ENCODE data around the gene PNP. TPM values are rescaled to one million over a fixed set of nuclear protein-coding genes. Genes with fewer than 3 reads are reported as not detected.
"Not testable (repeated sequence)": the region's sequence is repeated elsewhere in the genome, so short reads cannot be mapped to it uniquely, and the experiment has no call there.

The PNP gene
- polyA plus RNA-seq, 3 donors, result 17.0 to 182 (median 41.7) TPM

DNA sequence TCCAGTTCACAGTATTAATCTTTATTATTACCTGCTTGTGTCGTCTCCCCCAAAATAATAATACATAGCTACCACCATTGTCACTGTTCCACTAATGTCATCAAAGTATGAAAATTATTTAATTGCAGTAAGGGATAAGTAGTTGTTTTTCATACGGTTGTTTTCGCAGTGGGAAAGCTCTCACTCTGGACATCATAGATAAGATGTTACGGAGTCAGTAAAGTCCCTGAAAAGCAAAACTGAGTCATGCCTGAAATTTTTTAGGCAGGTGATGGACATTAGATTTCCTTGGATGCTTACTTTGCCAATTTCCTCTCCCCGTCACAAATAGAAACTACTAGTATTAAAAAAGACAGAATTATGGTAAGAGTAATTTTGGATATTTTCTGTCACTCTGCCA is 13.2 kb downstream of the PNP start:
- 84 to 91% (median 86%) methylated on average over 5 of the region's 5 CpGs for WGBS, 3 donors
- no peak overlapping the region for H3K27ac ChIP-seq (ENCODE audit: low read depth, low read length)

DNA sequence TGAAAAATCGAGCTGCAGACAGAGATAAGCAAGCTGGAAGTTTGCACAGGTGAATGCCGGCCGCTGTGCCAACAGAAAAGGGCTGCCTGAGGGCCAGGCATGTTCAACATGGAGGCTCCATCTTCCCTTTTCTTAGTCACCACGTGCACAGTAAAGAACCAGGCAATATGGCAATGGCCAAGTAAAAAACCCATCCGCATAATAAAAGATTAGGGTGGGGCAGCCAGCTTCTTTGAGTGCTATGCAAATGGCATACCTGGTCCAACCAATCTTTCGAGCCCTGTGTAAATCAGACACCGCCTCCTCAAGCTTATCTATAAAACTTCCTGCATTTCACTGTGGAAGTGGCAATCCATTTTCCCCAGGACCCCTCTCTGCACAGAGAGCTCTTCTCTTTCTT is 16.7 kb downstream of the PNP start:
- 51 to 74% (median 70%) methylated on average over 7 of the region's 7 CpGs for WGBS, 3 donors
- no peak overlapping the region for H3K27ac ChIP-seq (ENCODE audit: low read depth, low read length)

DNA sequence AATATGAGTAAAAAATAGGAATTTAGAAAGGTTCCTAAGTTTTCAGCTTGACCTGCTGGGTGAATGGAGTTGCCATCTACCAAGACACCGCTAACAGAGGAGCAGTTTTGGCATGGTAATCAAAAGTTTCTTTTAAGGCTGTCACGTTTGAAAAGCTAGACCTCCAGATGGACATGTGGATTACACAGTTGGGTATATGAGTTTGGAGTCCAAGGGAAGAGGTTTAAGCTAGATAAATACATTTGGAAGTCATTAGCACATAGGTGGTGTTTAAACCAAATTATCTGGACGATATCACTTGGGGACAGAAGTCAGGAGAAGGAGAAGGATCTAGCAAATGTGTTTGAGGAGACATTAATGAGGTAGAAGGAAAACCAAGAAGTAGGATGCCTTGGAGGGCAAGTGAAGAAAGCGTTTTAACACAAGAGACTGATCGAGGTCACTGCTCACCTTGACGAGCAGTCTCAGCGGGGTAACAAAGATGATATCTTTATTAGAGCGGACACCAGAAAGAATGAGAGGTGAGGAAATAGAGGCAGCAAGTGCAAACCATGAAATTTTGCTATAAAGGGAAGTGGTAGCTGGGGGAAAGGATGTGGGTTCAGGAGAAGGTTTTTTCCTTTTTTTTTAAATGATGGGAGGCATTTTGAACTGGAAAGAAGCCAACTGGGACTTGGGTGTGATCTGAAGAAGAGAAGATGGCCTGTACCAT is 17.6 kb downstream of the PNP start:
- no peak overlapping the region for H3K27ac ChIP-seq (ENCODE audit: low read depth, low read length)
- WGBS, 3 donors, result 55 to 86% (median 63%) methylated on average over 8 of the region's 8 CpGs

DNA sequence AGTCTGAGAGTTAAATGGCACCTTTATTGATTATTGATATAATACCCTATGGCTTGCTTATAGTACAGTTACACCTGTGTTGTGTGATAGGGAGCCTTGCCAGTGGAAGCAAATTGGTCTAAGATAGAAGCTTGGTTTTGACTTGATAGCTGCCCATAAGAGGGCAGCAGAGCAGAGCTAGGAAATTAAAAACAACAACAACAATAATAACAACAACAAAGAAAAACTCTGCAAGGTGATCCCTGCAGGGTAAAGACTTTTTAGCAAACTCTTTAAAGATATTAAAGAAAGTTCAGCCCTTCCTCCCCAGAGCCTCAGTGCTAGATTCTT is 18.2 kb downstream of the PNP start:
- no peak overlapping the region for H3K27ac ChIP-seq (ENCODE audit: low read depth, low read length)

DNA sequence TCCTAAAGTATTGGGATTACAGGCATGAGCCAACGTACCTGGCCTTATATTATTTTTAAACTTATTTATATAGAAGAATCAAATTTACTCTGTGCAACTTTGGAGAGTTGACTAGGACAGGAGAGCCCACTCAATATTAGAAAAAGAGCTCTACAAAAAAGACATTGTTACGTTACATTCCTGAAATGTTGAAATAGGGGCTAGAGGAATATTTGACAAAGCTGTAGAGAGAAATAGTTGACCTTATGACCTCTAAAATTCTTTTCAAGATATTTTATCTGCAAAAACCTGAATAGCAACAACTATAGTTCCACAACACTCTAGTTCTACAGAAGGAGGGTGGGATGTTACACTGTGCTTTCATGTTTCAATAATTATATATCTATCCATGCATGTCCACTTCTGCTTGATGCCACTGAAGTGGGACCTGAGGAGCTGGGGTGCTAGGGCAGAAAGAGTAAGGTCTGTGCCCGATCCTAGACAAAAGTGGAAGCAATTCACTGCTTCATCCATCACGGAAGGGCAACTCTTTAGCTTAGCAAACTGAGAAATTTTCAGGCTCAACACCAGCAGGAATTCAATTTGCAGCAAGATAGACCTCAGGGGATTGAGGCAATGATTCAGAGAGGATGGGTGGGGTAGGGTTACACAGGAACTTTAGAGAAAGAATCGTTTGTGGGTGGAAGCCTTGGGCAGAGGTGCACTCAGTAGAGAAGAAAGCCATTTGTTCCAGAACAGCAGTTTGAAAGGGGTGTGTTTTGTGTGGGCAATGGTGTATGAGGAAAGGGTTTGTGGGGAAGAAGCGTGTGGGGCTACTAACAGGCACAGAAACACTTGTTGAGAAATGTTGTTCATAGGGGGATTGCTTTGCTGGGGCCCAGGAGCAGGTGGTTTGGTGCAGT is 20.1 kb downstream of the PNP start:
- no peak overlapping the region for H3K27ac ChIP-seq (ENCODE audit: low read depth, low read length)
- WGBS, 3 donors, result 39 to 48% (median 47%) methylated on average over 6 of the region's 6 CpGs

DNA sequence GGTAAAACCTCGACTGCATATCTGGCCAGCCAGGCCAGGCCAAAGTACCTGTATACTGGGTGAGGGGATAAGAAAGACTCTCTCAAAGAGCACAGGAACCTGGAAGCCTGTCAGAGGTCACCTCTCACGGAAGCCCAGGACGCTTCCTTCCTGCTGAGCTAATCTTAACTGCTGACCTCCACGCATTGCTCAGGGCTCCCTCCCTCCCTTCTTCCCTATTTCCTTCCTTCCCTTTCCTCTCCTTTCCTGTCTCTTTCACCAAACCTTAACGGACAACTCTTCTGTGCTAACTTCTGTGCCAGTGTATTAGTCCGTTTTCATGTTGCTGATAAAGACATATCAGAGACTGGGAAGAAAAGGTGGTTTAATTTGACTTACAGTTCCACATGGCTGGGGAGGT is 21.4 kb downstream of the PNP start:
- WGBS, 3 donors, result 27 to 51% (median 34%) methylated on average over 6 of the region's 6 CpGs

DNA sequence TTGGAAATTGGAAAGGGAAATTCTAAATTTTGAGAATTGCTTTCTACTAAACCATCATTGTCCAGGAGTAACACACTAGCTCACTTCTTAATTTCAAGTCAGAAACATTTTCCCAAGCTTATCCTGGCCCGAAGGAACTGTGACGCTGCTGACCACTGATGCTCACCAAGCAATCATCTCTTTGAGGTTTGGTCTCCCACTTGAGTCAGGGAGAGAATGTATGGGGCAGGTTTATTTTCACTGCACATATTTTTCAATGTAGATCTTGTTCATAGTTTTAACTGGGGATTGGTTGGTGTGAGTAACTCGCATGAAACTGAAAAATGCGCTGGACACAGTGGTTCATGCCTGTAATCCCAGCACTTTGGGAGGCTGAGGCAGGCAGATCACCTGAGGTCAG is 23.3 kb downstream of the PNP start:
- 97 to 99% (median 97%) methylated on average over 4 of the region's 4 CpGs for WGBS, 3 donors
- H3K27ac ChIP-seq (ENCODE audit: low read depth, low read length), result no peak overlapping the region

More for the DNA sequence above, 21.4 kb downstream of the PNP start:
- H3K27ac ChIP-seq (ENCODE audit: low read depth, low read length), result no peak overlapping the region

DNA sequence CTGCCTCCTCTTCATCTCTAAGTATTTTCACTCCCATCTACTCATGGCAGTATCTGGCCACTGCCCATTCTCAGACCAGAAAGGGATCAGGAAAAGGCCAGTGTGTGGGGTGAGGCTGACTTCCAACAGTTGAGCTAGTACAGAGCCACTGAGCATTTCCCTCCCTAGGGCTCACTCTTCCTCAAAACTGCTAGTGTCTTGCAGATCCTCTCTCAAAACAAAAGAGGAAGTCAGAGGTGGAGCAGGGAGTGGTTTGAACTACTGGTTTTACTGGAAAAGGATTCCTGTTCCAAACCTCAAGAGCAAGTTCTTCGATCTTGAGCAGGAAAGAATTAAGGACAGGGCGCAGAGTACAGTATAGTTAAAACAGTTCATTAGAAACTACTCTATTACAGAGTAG is 24.4 kb downstream of the PNP start:
- no peak overlapping the region for H3K27ac ChIP-seq (ENCODE audit: low read depth, low read length)
- 40 to 55% (median 46%) methylated on average over 2 of the region's 2 CpGs for WGBS, 3 donors

DNA sequence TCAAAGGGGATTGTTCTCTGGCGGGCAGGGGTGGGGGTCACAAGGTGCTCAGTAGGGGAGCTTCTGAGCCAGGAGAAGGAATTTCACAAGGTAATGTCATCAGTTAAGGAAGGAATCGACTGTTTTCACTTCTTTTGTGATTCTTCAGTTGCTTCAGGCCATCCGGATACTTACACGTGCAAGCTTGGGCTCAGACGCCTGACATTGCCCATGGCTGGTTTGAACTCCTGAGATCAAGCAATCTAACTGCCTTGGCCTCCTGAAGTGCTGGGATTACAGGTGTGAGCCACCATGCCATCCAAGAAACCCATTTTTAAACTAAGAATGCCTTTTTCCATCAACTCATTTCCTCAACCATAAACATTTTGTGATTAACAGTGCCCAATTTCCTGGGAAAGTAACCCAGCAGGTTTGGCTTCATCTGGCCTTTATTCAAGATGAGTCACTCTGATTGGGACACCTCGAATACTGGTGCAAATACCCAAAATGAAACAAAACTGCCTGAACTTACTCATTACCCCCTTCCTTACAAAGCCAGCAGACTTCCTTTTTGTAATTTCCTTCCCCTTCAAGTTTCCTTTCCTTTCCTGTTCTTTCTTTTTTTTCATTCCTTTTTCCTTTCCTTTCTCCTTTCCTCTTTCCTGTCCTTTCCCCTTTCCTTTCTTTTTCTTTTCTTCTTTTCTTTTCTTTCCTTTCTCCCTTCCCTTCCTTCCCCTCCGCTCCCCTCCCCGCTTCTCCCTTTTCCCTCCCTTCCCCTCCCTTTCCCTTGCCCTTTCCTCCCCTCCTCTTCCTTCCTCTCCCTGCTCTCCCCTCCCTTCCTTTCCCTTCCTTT is 25.9 kb downstream of the PNP start:
- WGBS, 3 donors, result 74 to 78% (median 76%) methylated on average over 8 of the region's 8 CpGs
- no peak overlapping the region for H3K27ac ChIP-seq (ENCODE audit: low read depth, low read length)

DNA sequence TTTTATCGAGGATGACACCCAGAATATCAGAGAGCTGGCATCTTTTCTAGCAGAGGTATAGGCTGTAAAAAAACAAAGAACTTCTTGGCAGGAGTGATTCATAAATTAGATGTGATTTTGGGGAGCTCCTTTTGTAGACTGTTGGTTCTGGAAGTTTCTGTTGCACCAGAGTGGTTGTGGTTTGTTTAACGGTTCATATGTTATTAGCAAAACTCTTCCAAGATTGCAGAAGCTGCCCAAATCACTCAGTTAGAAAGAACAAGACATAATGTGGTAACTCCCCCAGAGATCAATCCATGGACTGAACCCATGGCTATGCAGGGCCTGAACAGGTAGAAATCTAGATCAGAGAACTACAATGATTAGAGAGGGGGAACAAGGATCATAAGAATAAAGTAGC is 29.4 kb downstream of the PNP start:
- 65 to 81% (median 72%) methylated on average over 2 of the region's 2 CpGs for WGBS, 3 donors
- H3K27ac ChIP-seq (ENCODE audit: low read depth, low read length), result no peak overlapping the region

DNA sequence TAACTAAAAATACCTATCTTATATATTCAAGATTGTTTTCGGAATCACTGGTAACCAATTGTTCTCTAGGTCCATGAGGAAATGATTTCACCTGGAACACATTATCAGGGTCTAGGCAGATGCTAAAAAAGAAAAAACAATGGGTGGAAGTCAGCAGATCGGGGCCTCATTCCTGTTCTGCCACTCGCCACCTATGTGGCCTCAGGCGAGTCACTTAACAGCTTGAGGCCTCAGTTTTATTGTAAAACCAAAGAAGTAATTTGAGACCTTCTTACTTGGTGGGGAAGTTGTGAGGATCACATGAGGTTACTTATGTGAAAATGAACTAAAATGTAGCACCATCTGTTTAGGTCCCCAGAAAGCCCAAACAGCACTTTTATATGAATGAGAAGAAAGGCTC is 29.9 kb downstream of the PNP start:
- no peak overlapping the region for H3K27ac ChIP-seq (ENCODE audit: low read depth, low read length)

DNA sequence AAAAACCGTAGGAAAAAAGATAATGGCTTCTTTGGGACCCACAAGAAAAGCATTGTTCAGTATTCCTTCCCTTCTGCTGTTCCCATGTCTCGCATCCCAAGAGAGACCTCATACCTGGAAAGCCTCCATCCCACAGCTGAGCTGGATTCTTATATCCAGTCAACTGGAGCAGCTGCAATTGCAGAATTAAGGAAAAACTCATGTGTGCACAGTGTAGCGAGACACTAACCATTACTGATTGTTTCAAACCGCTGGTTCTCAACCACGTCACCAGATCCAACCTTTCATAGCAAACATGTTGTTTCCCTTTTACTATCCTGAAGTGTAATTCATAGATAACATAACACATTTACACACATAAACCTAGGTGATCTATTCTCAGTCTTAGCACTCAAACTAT is 30.7 kb downstream of the PNP start:
- no peak overlapping the region for H3K27ac ChIP-seq (ENCODE audit: low read depth, low read length)
- WGBS, 3 donors, result 89 to 91% (median 90%) methylated on average over 5 of the region's 5 CpGs

More for the DNA sequence above, 29.9 kb downstream of the PNP start:
- 49 to 72% (median 61%) methylated on average over 4 of the region's 4 CpGs for WGBS, 3 donors

DNA sequence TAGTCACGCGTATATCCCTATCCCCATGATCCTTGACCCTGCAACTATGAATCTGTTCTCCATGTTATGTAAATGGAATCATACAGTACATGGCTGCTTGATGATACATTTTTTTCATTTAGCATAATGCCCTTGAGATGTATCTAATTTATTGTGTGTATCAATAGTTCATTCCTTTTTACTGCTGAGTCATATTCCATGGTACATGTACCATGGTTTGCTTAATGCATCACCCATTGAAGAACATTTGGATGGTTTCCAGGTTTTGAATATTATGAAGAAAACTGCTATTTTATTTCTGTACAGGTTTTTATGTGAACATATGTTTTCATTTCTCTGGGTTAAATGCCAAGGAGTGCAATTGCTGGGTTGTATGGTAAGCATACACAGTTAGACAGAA is 32.1 kb downstream of the PNP start:
- 96 to 98% (median 97%) methylated on average over 2 of the region's 2 CpGs for WGBS, 3 donors
- H3K27ac ChIP-seq (ENCODE audit: low read depth, low read length), result no peak overlapping the region

DNA sequence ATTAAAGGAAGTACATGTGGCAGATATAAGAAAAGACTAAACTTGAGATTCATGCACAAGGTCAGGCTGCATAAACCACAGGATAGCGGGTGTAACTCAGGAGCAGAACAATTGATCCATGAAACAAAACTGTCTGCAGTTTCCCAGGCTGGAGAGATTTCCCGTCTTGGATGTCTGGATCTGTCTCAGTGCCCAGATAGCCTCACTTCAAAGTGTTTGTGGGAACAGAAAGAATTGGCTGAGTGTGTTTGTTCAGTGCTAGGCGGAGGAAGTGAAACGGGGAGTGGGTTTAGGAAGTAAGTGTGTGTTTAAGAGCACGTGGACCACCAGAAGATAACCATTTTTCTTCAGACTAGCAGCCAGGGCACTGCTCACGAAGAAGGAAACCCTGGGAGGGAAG is 34.7 kb downstream of the PNP start:
- 25 to 52% (median 49%) methylated on average over 6 of the region's 6 CpGs for WGBS, 3 donors
- H3K27ac ChIP-seq (ENCODE audit: low read depth, low read length), result no peak overlapping the region

DNA sequence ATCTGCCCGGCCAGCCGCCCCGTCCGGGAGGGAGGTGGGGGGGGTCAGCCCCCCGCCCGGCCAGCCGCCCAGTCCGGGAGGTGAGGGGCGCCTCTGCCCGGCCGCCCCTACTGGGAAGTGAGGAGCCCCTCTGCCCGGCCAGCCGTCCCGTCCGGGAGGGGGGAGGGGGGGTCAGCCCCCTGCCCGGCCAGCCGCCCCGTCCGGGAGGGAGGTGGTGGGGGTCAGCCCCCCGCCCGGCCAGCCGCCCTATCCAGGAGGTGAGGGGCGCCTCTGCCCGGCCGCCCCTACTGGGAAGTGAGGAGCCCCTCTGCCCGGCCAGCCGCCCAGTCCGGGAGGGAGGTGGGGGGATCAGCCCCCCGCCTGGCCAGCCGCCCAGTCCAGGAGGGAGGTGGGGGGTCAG is 37.1 kb downstream of the PNP start:
- H3K27ac ChIP-seq (ENCODE audit: low read depth, low read length), result not testable (repeated sequence)
- 95 to 97% methylated on average over 3 to 25 of the region's 30 CpGs; no CpG with 5 or more reads in 1 of the 3 donors for WGBS, 3 donors

DNA sequence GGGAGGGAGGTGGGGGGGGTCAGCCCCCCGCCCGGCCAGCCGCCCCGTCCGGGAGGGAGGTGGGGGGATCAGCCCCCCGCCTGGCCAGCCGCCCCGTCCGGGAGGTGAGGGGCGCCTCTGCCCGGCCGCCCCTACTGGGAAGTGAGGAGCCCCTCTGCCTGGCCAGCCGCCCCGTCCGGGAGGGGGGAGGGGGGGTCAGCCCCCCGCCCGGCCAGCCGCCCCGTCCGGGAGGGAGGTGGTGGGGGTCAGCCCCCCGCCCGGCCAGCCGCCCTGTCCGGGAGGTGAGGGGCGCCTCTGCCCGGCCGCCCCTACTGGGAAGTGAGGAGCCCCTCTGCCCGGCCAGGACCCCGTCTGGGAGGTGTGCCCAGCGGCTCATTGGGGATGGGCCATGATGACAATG is 37.5 kb downstream of the PNP start:
- WGBS, 3 donors, result no CpG with 5 or more reads among the region's 30 CpGs
- H3K27ac ChIP-seq (ENCODE audit: low read depth, low read length), result not testable (repeated sequence)

DNA sequence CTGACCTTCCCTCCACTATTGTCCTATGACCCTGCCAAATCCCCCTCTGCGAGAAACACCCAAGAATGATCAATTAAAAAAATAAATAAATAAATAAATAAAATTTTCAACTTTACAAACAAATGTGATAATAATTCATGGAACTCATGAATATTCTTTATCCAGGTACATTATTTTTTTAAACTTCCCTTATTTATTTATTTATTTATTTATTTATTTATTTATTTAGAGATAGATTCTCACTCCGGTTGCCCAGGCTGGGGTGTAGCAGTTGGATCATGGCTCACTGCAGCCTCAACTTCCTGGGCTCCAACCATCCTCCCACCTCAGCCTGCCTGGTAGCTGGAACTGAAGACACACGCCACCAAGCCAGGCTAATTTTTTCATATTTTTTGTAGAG is 38.3 kb downstream of the PNP start:
- 85 to 98% (median 91%) methylated on average over 2 to 3 of the region's 3 CpGs for WGBS, 3 donors
- not testable (repeated sequence) for H3K27ac ChIP-seq (ENCODE audit: low read depth, low read length)

DNA sequence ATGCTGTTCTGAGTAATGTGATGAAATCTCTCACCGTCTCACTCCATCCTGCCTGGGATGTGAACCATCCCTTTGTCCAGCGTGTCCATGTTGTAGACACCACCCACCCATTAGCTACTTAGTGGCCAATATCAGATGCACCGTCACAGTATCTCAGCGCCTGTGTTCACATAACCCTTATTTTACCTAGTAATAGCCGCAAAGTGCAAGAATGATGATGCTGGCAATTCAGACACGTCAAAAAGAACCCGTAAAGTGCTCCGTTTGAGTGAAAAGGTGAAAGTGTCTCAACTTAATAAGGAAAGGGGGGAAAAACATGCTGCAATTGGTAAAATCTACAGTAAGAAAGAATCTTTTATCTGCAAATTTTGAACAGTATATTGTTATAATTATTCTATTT is 39.2 kb downstream of the PNP start:
- WGBS, 3 donors, result 91 to 93% (median 92%) methylated on average over 8 of the region's 8 CpGs
- H3K27ac ChIP-seq (ENCODE audit: low read depth, low read length), result no peak overlapping the region

All from adipose tissue (tissue), 3 donors.